AG04449 (cell line): ENCODE results near the gene KIR2DL4.
"Not testable (repeated sequence)": the region's sequence is repeated elsewhere in the genome, so short reads cannot be mapped to it uniquely, and the experiment has no call there.

Experiments
- CTCF ChIA-PET: fragments of 350-600 bp; formaldehyde crosslinking; extraction: SDS; loops from one replicate; lab custom pipeline; 2021; ENCODE audit warnings: antibody characterized with exemption; lab: Yijun Ruan, JAX
- POLR2A ChIA-PET: fragments of 400-600, 350-600 bp; formaldehyde crosslinking; extraction: SDS; loops from one replicate; lab custom pipeline; 2020; ENCODE audit warnings: antibody characterized with exemption, inconsistent platforms; lab: Yijun Ruan, JAX
- DNase-seq: peaks from one replicate; pipeline ENCODE4 v3.0.0-alpha.2; 2010; ENCODE audit warnings: low read depth, low spot score
- H3K4me3 ChIP-seq: 2 replicates; pipeline ENCODE4 v1.5.1; 2011; ENCODE audit warnings: low read depth, mild to moderate bottlenecking, control low read depth, low read length
- TF ChIP-seq, protein P1 (sequence below): IDR thresholded peaks from one replicate; pipeline ENCODE4 v1.5.1; 2011; ENCODE audit warnings: mild to moderate bottlenecking, moderate library complexity, low read length, control low read depth, inconsistent platforms; ENCODE audit not compliant: insufficient read depth; ENCODE audit errors: missing control alignments

Gene KIR2DL4

DNA sequence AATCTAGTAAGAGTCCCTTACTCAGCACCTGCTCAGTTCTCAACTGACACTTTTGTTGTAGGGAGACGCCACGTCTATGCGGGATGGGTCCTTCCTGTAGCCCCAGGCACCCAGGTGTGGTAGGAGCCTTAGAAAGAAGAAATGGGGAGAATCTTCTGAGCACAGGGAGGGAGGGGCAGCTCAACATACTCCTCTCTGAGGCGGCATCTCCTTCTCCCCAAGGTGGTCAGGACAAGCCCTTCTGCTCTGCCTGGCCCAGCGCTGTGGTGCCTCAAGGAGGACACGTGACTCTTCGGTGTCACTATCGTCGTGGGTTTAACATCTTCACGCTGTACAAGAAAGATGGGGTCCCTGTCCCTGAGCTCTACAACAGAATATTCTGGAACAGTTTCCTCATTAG is 1.2 kb downstream of the KIR2DL4 start:
- H3K4me3 ChIP-seq = no peak overlapping the region
- no peak for DNase-seq
- CTCF ChIA-PET = no interaction called here
- POLR2A ChIA-PET = no interaction called here
- TF ChIP-seq, protein P1, sequence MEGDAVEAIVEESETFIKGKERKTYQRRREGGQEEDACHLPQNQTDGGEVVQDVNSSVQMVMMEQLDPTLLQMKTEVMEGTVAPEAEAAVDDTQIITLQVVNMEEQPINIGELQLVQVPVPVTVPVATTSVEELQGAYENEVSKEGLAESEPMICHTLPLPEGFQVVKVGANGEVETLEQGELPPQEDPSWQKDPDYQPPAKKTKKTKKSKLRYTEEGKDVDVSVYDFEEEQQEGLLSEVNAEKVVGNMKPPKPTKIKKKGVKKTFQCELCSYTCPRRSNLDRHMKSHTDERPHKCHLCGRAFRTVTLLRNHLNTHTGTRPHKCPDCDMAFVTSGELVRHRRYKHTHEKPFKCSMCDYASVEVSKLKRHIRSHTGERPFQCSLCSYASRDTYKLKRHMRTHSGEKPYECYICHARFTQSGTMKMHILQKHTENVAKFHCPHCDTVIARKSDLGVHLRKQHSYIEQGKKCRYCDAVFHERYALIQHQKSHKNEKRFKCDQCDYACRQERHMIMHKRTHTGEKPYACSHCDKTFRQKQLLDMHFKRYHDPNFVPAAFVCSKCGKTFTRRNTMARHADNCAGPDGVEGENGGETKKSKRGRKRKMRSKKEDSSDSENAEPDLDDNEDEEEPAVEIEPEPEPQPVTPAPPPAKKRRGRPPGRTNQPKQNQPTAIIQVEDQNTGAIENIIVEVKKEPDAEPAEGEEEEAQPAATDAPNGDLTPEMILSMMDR = no peak

DNA sequence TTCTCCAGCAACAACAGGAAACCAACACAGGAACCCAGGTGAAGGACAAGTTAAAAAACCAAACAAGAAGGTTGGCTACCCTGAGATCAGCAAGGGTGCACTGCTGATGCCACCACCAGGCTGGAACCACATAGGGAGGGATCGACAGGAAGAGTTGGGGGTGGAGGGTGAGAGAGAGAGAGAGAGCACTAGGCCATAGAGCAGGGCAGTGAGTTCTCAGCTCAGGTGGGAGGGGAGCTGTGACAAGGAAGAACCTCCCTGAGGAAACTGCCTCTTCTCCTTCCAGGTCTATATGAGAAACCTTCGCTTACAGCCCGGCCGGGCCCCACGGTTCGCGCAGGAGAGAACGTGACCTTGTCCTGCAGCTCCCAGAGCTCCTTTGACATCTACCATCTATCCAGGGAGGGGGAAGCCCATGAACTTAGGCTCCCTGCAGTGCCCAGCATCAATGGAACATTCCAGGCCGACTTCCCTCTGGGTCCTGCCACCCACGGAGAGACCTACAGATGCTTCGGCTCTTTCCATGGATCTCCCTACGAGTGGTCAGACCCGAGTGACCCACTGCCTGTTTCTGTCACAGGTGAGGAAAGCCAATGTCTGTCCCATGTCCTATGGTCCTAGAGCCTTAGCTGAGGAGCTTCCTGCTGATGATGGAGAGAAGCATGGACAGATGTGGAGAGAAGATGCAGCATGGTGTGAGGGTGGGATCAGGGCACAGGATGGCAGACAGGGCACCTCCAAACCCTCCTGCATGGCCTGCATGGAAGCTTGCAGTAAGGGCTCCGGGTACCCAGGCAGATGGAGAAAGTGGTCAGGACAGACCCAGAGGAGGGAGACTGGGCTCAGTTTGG is 2.5 kb downstream of the KIR2DL4 start:
- CTCF ChIA-PET = no interaction called here
- H3K4me3 ChIP-seq = no peak overlapping the region
- POLR2A ChIA-PET = no interaction called here
- TF ChIP-seq, protein P1 = no peak
- DNase-seq = no peak

DNA sequence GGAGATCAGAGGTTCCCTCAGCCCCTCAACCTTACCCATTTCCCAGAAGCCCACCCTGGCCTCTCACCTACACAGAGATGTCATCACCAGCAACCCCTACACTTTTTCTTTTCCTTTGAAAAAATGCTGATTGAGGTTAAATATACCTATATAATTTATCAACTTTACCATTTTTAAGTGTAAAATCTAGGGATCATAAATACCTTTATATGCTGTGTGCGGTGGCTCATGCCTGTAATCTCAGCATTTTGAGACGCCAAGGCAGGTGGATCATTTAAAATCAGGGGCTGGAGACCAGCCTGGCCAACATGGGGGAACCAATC is 3.1 kb downstream of the KIR2DL4 start:
- DNase-seq = no peak
- ChIA-PET CTCF (no interaction called here), POLR2A (no interaction called here)
- no peak overlapping the region for H3K4me3 ChIP-seq
- TF ChIP-seq, protein P1 = no peak

DNA sequence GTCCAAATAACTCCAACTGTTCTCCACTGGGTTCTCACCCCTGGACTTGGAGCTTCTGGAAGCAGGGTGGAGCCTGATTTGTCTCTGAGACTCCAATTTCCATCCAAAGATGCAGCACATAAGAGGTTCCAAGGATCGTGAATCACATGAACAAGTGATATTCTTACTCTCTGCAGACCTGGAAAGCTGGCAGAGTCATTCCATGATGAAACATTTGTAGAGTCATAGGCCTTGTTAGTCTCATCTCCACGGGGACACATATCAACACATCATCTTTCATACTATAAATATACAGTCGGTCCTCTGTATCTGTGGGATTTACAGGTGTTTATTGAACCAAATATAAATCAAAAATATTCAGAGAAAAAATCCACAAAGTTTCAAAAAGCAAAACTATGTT is 11.2 kb downstream of the KIR2DL4 start:
- CTCF ChIA-PET, DNase-seq, H3K4me3 ChIP-seq, POLR2A ChIA-PET: not testable (repeated sequence)

DNA sequence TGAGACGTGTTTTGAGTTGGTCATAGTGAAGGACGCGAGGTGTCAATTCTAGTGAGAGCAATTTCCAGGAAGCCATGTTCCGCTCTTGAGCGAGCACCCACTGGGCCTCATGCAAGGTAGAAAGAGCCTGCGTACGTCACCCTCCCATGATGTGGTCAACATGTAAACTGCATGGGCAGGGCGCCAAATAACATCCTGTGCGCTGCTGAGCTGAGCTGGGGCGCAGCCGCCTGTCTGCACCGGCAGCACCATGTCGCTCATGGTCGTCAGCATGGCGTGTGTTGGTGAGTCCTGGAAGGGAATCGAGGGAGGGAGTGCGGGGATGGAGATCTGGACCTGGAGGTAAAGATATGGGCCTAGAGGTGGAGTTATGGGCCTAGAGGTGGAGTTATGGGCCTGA is 12.8 kb downstream of the KIR2DL4 start, which contains the start of gene KIR3DL1:
Gene KIR3DL1, plus strand, starts transcription at position 218 of the 400 bp plus-strand sequence.
- H3K4me3 ChIP-seq, DNase-seq, POLR2A ChIA-PET, CTCF ChIA-PET: not testable (repeated sequence)

DNA sequence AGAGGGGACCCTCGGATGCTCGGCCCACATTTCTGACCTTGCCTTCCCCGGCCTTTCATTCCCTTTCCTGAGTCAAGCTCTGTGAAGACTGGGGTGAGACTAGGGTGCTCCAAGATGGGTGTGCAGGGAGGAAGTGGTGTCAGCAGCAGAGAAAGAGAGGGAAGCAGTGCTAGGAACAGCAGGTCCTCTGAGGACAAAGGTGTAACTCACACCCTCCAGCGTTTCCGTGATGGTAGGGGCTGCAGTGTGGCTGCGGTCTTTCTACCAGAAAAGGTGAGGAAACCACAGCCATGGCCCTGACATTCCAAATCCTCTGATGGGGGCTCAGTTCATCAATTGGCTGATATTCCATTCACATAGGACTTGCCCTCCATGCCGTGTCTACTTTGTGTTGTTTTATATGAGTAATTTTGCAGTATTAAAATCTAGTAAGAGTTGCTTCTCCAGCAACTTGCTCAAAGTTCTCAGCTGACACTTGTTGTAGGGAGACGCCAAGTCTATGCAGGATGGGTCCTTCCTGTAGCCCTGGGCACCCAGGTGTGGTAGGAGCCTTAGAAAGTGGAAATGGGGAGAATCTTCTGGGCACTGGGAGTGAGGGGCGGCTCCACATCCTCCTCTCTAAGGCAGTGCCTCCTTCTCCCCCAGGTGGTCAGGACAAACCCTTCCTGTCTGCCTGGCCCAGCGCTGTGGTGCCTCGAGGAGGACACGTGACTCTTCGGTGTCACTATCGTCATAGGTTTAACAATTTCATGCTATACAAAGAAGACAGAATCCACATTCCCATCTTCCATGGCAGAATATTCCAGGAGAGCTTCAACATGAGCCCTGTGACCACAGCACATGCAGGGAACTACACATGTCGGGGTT is 14.5 kb downstream of the KIR2DL4 start:
- H3K4me3 ChIP-seq = no peak overlapping the region
- ChIA-PET POLR2A (no interaction called here), CTCF (no interaction called here)
- TF ChIP-seq, protein P1 = no peak
- DNase-seq = no peak

DNA sequence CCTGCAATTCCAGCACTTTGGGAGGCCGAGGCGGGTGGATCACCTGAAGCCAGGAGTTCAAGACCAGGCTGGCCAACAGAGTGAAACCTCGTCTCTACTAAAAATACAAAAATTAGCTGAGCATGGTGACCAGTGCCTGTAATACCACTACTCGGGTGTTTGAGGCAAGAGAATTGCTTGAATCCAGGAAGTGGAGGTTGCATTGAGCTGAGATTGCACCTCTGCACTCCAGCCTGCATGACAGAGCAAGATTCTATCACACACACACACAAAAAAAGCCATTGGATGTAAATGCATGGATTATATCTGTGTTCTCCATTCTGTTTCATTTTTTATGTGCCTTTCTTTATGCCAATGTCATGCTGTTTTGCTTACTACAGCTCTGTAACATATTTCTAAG is 21.0 kb downstream of the KIR2DL4 start:
- H3K4me3 ChIP-seq, CTCF ChIA-PET, DNase-seq, POLR2A ChIA-PET: not testable (repeated sequence)

DNA sequence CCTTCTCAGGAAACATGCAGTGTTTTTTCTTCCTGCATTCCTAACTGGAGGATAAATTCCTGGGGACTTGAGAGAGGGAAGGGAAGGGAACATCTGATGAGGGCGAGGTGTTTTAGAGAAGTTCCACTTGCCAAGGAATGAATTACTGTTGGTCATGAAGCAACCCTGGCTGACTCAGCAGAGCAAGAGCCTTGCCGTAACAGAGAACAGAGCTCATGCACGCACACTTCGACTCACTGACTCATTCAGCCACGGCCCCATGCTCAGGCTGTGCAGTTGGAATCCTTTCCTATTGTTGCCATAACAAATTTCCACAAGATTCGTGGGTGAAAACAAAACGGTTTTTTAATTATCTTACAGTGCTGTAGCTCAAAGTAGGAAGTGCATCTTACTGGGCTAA is 21.9 kb downstream of the KIR2DL4 start:
- H3K4me3 ChIP-seq, CTCF ChIA-PET, POLR2A ChIA-PET, DNase-seq: not testable (repeated sequence)

DNA sequence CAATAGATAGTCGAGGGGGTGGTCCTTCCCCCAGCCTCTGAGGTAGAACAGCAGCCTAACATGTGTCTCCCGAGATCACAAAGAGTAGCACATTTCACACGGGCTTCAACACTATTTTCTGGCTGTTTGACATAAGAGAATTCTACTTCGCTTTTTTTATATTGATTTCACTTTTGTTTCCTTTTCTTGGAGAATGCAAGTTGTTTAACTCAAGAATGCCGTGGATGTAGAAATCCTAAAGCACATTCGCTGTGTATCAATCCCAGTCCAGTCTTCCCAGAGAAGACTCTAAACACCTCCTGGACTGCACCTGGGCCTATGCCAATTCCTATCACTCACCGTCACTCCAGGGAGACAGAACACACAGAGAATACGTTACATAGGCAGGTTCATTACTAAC is 24.7 kb downstream of the KIR2DL4 start:
- DNase-seq, POLR2A ChIA-PET, CTCF ChIA-PET, H3K4me3 ChIP-seq: not testable (repeated sequence)

DNA sequence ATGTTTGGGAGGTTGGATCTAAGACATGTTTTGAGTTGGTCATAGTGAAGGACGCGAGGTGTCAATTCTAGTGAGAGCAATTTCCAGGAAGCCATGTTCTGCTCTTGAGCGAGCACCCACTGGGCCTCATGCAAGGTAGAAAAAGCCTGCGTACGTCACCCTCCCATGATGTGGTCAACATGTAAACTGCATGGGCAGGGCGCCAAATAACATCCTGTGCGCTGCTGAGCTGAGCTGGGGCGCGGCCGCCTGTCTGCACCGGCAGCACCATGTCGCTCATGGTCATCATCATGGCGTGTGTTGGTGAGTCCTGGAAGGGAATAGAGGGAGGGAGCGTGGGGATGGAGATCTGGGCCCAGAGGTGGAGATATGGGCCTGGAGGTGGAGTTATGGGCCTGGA is 29.1 kb downstream of the KIR2DL4 start, which contains the start of gene KIR2DS4:
Gene KIR2DS4, plus strand, starts transcription at position 181 of the 400 bp plus-strand sequence.
- not testable (repeated sequence) for DNase-seq, H3K4me3 ChIP-seq

DNA sequence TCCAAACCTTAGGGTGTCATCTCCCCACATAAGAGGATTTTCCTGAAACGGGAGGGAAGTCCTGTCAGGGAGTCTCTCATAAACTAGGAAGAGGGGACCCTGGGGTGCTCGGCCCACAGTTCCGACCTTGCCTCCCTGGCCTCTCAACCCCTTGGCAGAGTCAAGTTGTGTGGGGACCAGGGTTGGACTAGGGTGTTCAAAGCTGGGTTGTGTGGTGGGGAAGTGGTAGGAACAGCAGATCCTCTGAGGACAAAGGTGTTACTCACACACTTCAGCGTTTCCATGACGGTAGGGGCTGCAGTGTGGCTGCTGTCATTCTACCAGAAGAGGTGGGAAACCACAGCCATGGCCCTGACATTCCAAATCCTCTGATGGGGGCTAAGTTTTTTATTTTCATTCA is 31.7 kb downstream of the KIR2DL4 start:
- CTCF ChIA-PET, H3K4me3 ChIP-seq, POLR2A ChIA-PET, DNase-seq: not testable (repeated sequence)

More for the DNA sequence above, 29.1 kb downstream of the KIR2DL4 start, which contains the start of gene KIR2DS4:
- CTCF ChIA-PET, POLR2A ChIA-PET: not testable (repeated sequence)
